Keratinocyte (primary cell): ENCODE measurements around the gene OTOG. TPM values are rescaled to one million over a fixed set of nuclear protein-coding genes. Genes with fewer than 3 reads are reported as not detected.

Source experiments
- DNase-seq: peaks from one replicate; pipeline ENCODE4 v3.0.0-alpha.2; 2011; ENCODE audit warnings: low read depth, missing footprints, low spot score
- FAIRE-seq: peaks from 2 replicates; lab custom pipeline; 2011; peaks lifted over from hg19 to GRCh38; lab: Jason Lieb, UNC
- H2AFZ ChIP-seq: 2 replicates; pipeline ENCODE4 v1.6.0; 2012; ENCODE audit warnings: low read length, control low read depth, inconsistent platforms; ENCODE audit not compliant: control insufficient read depth
- H3K27ac ChIP-seq: 2 replicates; pipeline ENCODE4 v1.5.1; 2011; ENCODE audit warnings: low read length; ENCODE audit not compliant: control insufficient read depth, insufficient read depth
- H3K27me3 ChIP-seq: 3 replicates; pipeline ENCODE4 v1.6.0; 2011; ENCODE audit warnings: low read length; ENCODE audit not compliant: control insufficient read depth, insufficient read depth; ENCODE audit errors: extremely low read depth
- H3K36me3 ChIP-seq, 2 experiments: 2 replicates in 1 of 2; 3 replicates in 1 of 2; pipeline ENCODE4 v1.5.1; 2011; ENCODE audit warnings: low read length in 2 of 2, mild to moderate bottlenecking in 1 of 2; ENCODE audit not compliant: control insufficient read depth in 2 of 2, insufficient read depth in 2 of 2; ENCODE audit errors: extremely low read depth in 1 of 2
- H3K4me1 ChIP-seq: 3 replicates; pipeline ENCODE4 v1.5.1; 2011; ENCODE audit warnings: low read length; ENCODE audit not compliant: control insufficient read depth, insufficient read depth; ENCODE audit errors: extremely low read depth
- H3K4me2 ChIP-seq: 3 replicates; pipeline ENCODE4 v1.6.0; 2011; ENCODE audit warnings: low read depth, low read length; ENCODE audit not compliant: control insufficient read depth, insufficient read depth; ENCODE audit errors: extremely low read depth
- H3K4me3 ChIP-seq, 3 experiments: fragments of 200-600 bp in 1 of 3; sonication (generic) in 1 of 3; 2 replicates in 2 of 3; 3 replicates in 1 of 3; pipeline ENCODE4 v1.5.1; 2011 to 2016; ENCODE audit warnings: low read length in 3 of 3, mild to moderate bottlenecking in 3 of 3, control low read depth in 2 of 3, inconsistent platforms in 1 of 3, low read depth in 1 of 3, mixed read lengths in 1 of 3, mixed run types in 1 of 3, moderate library complexity in 1 of 3; ENCODE audit not compliant: control insufficient read depth in 2 of 3, insufficient read depth in 2 of 3; ENCODE audit errors: extremely low read depth in 1 of 3
- H3K79me2 ChIP-seq: 2 replicates; pipeline ENCODE4 v1.6.0; 2012; ENCODE audit warnings: low read length; ENCODE audit not compliant: control insufficient read depth, insufficient read depth
- H3K9ac ChIP-seq: 3 replicates; pipeline ENCODE4 v1.6.0; 2011; ENCODE audit warnings: low read length; ENCODE audit not compliant: control insufficient read depth, insufficient read depth; ENCODE audit errors: extremely low read depth
- H3K9me1 ChIP-seq: 3 replicates; pipeline ENCODE4 v1.6.0; 2011; ENCODE audit warnings: low read length; ENCODE audit not compliant: control insufficient read depth, insufficient read depth; ENCODE audit errors: extremely low read depth
- H3K9me3 ChIP-seq: 2 replicates; pipeline ENCODE4 v1.5.1; 2012; ENCODE audit warnings: low read depth, low read length; ENCODE audit not compliant: control insufficient read depth
- H4K20me1 ChIP-seq: 3 replicates; pipeline ENCODE4 v1.6.0; 2011; ENCODE audit warnings: low read length; ENCODE audit not compliant: control insufficient read depth, insufficient read depth; ENCODE audit errors: extremely low read depth
- EZH2 ChIP-seq: IDR thresholded peaks from one replicate; pipeline ENCODE4 v1.6.1; 2012; ENCODE audit warnings: inconsistent platforms, mild to moderate bottlenecking, low read length, moderate library complexity
- dilution Hi-C: fragments of 300-500 bp; cut with MboI; formaldehyde crosslinking; loops from one replicate; pipeline ENCODE4 v1.7.0; 2020; ENCODE audit warnings: low sequenced_read_pairs; ENCODE audit not compliant: extremely low pct_ligation_motif_present
- polyA plus RNA-seq, 5 experiments: library from polyadenylated mRNA; depleted of rRNA in 3 of 5; stranded (reverse) in 3 of 5; stranded (forward) in 1 of 5; unstranded in 1 of 5; fragments of >200 nt; gene quantifications; 1 replicate in 1 of 5; 2 replicates in 3 of 5; 3 replicates in 1 of 5; pipeline versions ENCODE4 v1.2.1 to v1.2.3, GENCODE V29; 2011 to 2012; ENCODE audit warnings: missing spikeins in 2 of 5, low read depth in 1 of 5, low replicate concordance in 1 of 5
- TF ChIP-seq, protein P1 (sequence below), 3 experiments: IDR thresholded peaks in 1 of 3; conservative IDR thresholded peaks in 1 of 3; optimal IDR thresholded peaks in 1 of 3; 2 replicates in 2 of 3; 3 replicates in 1 of 3; pipeline versions ENCODE3 to v1.5.1; 2011; ENCODE audit warnings: low read length in 3 of 3, mild to moderate bottlenecking in 3 of 3, moderate library complexity in 2 of 3, control low read depth in 1 of 3, inconsistent platforms in 1 of 3; ENCODE audit not compliant: insufficient read depth in 2 of 3; ENCODE audit errors: extremely low read depth in 1 of 3

The OTOG gene
- polyA plus RNA-seq, 1 donor (not counting 4 experiments of a cell fraction or from before 2014, with no cell fraction given) = not detected

DNA sequence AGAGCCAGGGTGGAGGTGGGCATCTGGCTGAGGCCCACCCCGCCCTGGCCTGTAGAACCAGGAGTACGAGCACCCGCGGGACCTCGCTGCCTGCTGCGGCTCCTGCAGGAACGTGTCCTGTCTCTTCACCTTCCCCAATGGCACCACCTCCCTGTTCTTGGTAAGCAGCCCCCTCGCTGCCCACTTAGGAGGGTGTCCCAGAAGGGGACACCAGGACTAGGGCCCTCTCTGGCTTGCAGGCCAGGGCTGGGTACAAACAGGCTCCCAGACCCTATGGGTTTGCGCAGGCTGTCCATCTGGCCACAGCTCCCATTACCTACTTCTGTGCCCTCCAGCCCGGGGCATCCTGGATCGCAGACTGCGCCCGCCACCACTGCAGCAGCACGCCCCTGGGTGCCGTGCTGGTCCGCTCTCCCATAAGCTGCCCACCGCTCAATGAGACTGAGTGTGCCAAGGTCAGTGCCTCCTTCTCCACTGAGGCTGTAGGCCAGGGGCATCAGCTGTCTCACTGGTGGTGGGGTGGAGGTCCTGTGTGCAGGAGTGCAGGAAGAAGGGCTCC is 94.8 kb downstream of the OTOG start:
- FAIRE-seq = no peak
- TF ChIP-seq EZH2 = no peak
- Histone ChIP-seq H4K20me1 (no peaks in the 10 kb centered on the region), H3K9me3 (no peaks in the 10 kb centered on the region), H3K36me3 (no peaks in the 10 kb centered on the region), H3K9ac (no peak overlapping the region), H3K4me3 (no peak overlapping the region), H3K4me1 (no peaks in the 10 kb centered on the region), H3K9me1 (no peaks in the 10 kb centered on the region), H3K27ac (no peak overlapping the region), H3K27me3 (no peaks in the 10 kb centered on the region), H3K79me2 (no peaks in the 10 kb centered on the region), H2AFZ (no peak overlapping the region), H3K4me2 (no peak overlapping the region)
- dilution Hi-C loops = no loop called here
- no peak for DNase-seq

- H3K27ac ChIP-seq = no peak overlapping the region
- no peaks in the 10 kb centered on the region for H3K27me3 ChIP-seq
- H3K4me3 ChIP-seq = no peak overlapping the region
- H3K9me1 ChIP-seq = no peaks in the 10 kb centered on the region
- no peak for DNase-seq
- FAIRE-seq = no peak
- no peak overlapping the region for H3K4me2 ChIP-seq
- H2AFZ ChIP-seq = no peak overlapping the region
- H3K9me3 ChIP-seq = no peaks in the 10 kb centered on the region
- no peaks in the 10 kb centered on the region for H4K20me1 ChIP-seq
- no peaks in the 10 kb centered on the region for H3K36me3 ChIP-seq
- dilution Hi-C loops = no loop called here
- no peaks in the 10 kb centered on the region for H3K79me2 ChIP-seq
- H3K4me1 ChIP-seq = no peaks in the 10 kb centered on the region
- no peak overlapping the region for H3K9ac ChIP-seq
- TF ChIP-seq, protein P1, sequence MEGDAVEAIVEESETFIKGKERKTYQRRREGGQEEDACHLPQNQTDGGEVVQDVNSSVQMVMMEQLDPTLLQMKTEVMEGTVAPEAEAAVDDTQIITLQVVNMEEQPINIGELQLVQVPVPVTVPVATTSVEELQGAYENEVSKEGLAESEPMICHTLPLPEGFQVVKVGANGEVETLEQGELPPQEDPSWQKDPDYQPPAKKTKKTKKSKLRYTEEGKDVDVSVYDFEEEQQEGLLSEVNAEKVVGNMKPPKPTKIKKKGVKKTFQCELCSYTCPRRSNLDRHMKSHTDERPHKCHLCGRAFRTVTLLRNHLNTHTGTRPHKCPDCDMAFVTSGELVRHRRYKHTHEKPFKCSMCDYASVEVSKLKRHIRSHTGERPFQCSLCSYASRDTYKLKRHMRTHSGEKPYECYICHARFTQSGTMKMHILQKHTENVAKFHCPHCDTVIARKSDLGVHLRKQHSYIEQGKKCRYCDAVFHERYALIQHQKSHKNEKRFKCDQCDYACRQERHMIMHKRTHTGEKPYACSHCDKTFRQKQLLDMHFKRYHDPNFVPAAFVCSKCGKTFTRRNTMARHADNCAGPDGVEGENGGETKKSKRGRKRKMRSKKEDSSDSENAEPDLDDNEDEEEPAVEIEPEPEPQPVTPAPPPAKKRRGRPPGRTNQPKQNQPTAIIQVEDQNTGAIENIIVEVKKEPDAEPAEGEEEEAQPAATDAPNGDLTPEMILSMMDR (optimal IDR thresholded peaks at IDR 0.05 in 1 of 3, IDR thresholded peaks at IDR 0.05 in 1 of 3, conservative IDR thresholded peaks at IDR 0.05 in 1 of 3; ENCODE audit: extremely low read depth in 1 of 3, insufficient read depth in 2 of 3, low read length in 3 of 3) = no peak
Measured at GRCh38 chr11:17642370-17642769, 95.3 kb downstream of the OTOG start.

DNA sequence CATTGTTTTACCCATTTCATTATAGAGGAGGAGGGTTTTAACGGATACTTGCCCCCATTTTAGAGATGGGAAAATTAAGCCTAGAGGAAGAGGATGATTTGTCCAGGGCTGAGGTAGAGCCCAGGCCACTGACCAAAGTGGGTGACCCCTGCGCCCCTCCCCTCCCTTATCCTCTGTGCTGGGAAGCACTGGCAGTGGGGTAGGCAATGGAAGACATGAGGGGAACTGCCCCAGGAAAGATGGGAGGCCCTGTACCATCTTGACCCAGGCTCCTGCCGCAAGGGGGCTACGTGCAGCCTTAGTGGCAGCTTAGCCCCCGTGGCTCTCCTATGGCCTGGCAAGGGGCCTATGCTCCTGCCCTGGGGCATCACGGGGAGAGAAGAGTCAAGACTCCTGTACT is 95.9 kb downstream of the OTOG start:
- FAIRE-seq (no peak), DNase-seq (no peak)
- Histone ChIP-seq H3K79me2 (no peaks in the 10 kb centered on the region), H2AFZ (no peak overlapping the region), H3K4me2 (no peak overlapping the region), H3K36me3 (no peaks in the 10 kb centered on the region), H3K4me1 (no peaks in the 10 kb centered on the region), H3K27ac (no peak overlapping the region), H3K9me3 (no peaks in the 10 kb centered on the region), H3K27me3 (no peaks in the 10 kb centered on the region), H3K4me3 (no peak overlapping the region), H4K20me1 (no peaks in the 10 kb centered on the region), H3K9ac (no peak overlapping the region), H3K9me1 (no peaks in the 10 kb centered on the region)
- no peak for TF ChIP-seq EZH2
- TF ChIP-seq, protein P1 (optimal IDR thresholded peaks at IDR 0.05 in 1 of 3, IDR thresholded peaks at IDR 0.05 in 1 of 3, conservative IDR thresholded peaks at IDR 0.05 in 1 of 3; ENCODE audit: extremely low read depth in 1 of 3, insufficient read depth in 2 of 3, low read length in 3 of 3) = no peak
- dilution Hi-C loops = no loop called here
